Thyroid gland (tissue), 4 donors: Measurements from ENCODE around the gene ZNF804A.

Experiments used
- CTCF ChIP-seq, 6 experiments: fragments of 200-600 bp in 3 of 6; fragments of 450-650 bp in 3 of 6; sonication (generic) in 3 of 6; IDR thresholded peaks; one replicate each; pipeline ENCODE4 v1.5.1; 2016 to 2019; ENCODE audit warnings: antibody characterized with exemption in 6 of 6, mild to moderate bottlenecking in 2 of 6, inconsistent platforms in 1 of 6, moderate library complexity in 1 of 6
- POLR2A ChIP-seq, 2 donors: fragments of 450-650 bp; IDR thresholded peaks; one replicate each; pipeline ENCODE4 v1.6.1; 2017; ENCODE audit warnings: antibody characterized with exemption in 2 of 2, mild to moderate bottlenecking in 2 of 2, moderate library complexity in 1 of 2

GRCh38 chr2:184769023-184769422 is 170.7 kb downstream of the ZNF804A start:
- TF ChIP-seq CTCF (IDR thresholded peaks at IDR 0.05): no peak
- no peak for TF ChIP-seq POLR2A (IDR thresholded peaks at IDR 0.05)
